Right forelimb (tissue), 1 donor: Measurements from ENCODE around the gene DMXL2.
"Not testable (repeated sequence)": the region's sequence is repeated elsewhere in the genome, so short reads cannot be mapped to it uniquely, and the experiment has no call there.

ENCODE experiments used
- DNase-seq: peaks from one replicate; pipeline ENCODE4 v3.0.0-alpha.2; 2018

DMXL2 gene

DNA sequence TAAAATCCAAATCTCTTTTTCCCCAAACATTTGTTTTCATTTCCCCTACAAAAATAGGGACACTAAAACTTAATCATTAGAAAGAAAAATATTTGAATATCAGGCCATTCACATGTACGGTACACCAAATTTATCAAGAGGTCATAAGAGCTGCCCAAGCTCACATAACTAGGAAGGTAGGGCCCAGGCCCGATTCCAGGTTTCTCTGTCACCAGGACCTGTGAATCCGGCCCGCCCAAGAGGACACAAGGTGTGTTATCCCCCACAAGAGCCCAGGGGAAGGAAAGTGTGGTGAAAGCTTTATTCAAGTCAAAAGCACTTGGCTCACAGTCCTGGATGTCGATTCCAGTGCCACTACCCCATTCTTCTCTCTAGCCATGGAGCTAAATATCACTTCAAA is 130.6 kb downstream of the DMXL2 start:
- DNase-seq: no peak

DNA sequence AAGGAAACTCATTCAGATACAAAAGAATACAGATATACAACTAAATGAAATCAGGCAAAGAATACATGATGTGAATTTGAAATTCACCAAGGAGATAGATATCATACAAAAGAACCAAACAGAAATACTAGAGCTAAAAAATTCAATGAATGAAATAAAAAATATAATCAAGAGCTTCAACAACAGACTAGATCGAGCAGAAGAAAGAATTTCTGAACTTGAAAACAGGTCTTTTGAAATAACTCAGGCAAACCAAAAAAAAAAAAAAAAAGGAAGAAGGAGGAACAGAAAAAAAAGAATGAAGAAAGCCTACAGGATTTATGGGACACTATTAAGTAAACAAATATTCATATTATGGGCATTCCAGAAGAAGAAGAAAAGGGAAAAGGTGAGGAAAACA is 137.8 kb downstream of the DMXL2 start:
- no peak for DNase-seq

DNA sequence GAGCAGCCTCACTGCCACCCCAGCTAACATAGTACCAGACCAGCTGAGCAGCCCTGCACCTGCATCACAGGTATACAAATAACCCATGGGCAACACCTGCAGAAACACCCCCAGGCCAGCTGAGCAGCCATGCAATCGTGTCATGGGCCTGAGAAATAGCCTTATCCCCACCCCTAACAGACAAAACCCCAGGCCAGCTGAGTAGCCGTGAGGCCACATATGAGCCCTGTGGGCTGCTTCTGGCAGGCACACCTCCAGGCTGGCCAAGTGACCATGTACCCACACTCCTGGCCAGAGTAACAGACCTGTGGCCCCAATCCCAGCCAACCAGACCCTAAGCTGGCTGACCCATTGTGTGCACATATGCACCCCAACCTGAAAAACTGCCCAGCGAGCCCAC is 138.6 kb downstream of the DMXL2 start:
- no peak for DNase-seq

DNA sequence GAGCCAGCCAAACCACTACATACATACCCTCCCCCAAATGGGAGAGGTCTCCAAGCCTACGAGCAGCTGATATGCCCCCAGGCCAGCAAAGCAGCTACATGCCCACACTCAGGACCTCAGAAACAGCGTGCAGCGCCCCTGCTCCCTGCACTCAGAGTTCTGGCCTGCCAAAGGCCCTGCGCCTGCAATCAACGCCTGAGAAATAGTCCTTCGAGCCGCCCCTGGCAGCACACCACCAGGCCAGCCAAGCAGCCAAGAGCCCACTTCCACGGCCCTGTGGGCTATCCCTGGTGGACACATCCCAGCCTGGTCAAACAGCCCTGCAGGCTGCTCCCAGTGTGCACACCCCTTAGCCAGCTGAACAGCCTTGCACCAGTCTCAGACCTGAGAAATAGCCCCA is 139.1 kb downstream of the DMXL2 start:
- no peak for DNase-seq

DNA sequence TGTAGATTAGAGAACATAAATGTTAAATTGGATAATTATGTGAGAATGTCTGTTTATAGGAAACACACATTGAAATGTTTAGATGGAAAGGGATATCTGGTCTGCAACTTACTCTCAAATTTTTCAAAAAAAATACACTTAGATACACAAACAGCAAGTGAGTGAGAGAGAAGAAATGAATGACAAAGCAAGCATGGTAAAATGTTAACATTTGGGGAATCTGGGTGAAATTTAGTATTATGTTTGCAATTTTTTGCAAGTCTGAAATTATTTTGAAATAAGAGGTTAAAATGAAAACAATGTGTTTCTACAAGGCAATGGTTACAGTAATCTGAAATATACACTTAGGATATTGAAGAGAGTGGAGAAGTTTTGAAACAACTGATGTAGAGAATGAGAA is 146.8 kb downstream of the DMXL2 start:
- DNase-seq: no peak

DNA sequence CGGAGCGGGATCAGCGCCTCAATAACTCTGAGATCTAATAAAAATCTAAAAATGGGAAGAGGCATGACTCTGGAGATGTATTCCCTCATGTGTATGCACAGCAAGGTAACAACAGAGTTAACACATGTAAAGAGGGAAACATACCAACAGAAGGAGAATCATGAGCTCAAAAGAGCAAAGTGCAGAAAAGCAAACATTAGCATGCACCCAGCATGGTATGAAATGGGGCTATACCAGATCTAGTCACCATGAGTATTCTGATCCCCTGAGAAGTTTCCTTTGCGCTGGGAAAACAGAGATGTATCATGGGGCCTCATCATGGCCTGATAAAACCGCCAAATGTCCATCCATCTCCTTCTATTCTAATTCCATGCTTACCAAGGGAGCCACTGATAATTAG is 152.1 kb downstream of the DMXL2 start:
- DNase-seq: no peak

DNA sequence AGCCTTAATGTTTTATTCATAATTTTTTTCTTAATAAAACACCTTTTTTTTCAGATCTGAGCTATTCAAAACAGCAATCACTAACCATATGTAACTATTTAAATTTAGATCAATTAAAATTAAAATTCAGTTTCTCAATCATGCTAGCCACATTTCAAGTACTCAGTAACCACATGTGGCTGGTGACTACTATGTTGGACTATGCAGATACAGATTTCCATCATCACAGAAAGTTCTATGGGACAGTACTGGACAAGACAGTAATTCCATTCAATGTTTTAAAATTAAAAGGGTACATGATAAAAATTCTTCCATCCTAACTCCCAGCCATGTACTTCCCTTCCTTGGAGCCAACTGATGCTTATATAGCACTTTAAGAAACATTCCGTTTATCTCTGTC is 161.8 kb downstream of the DMXL2 start:
- DNase-seq: no peak

DNA sequence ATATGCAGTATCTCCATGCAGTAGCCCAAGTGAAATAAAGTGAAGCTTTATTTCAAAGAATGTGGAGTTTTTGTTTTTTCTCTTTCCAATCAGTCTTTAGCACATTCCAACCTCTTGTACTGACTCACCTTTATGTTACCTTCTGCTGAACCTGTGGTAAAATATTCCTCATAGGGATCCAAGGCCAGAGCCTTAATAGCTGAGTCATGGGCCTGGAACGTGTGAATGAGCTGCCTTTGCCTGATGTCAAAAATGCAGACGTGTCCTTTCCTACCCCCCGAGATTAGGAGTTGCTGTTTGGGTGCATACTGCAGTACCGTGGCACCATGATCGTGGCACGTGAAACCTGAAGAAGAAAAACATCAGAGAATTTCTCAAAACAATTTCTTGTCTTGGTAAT is 172.6 kb downstream of the DMXL2 start:
- no peak for DNase-seq

DNA sequence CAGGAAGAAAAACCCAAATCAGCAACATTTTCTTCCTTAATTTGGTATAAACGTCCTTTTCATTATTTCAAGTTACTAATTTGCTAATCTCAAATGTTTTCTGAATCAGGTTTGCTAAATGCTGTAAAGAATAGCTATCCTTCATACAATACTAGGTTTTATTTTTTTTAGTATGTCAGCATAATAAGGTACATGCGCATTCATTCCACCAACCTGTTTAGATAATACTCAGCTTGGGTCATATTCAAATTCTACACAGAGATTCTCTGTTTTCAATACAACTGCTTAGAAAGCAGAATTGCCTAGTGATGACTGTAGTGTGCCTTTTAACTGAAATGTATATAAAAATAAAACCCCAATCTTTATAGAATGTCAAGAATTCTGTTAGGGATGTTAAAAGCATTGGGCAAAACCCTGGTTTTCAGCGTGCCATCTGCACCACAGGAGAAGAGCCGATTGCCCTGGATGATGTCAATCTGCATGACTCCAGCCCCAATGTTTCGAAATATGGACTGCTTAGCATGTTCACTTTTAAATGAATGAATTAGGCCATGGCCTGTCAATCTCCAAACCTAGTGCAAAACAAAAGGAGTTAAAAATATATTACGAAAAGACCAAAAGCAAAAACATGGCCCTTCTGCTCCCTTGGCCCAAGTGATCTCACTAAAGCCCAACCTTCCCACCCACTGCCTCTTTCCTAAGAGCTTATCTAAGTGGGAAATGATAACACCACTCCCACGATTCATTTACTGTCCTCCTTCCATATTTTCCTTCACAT is 173.8 kb downstream of the DMXL2 start:
- no peak for DNase-seq

DNA sequence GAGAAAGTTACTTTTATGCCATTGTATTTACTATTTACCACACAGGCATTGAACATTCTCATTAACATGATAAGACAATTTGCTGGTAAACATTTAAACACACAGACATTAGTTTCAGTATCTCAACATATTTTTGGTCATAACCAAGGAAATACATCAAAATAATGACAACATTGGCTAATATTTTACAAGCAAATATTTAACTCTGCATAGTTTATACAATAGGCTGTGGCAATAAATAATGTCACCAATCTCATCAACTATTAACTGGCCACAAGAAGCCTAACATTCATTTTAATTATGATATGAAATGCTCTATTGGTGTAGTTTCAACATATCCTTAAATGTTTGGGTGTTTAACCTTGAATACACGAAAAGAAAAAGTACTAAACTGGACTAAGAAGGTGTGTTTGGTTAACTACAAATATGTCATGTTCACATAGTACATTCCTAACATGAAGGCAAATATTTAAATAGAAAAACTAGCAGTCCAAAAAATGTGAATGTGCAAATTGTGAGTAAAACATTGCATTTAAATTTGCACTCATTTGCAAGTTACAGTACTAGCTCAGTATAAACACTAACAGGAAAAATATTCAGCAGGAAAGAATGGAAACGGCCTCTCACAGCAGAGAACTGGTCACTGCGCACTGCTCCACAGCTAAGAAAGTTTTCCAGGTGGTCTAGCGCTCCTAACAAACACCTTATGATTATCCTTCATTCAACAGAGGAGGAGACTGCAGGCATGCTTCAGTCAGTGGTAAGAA is 174.5 kb downstream of the DMXL2 start:
- no peak for DNase-seq

DNA sequence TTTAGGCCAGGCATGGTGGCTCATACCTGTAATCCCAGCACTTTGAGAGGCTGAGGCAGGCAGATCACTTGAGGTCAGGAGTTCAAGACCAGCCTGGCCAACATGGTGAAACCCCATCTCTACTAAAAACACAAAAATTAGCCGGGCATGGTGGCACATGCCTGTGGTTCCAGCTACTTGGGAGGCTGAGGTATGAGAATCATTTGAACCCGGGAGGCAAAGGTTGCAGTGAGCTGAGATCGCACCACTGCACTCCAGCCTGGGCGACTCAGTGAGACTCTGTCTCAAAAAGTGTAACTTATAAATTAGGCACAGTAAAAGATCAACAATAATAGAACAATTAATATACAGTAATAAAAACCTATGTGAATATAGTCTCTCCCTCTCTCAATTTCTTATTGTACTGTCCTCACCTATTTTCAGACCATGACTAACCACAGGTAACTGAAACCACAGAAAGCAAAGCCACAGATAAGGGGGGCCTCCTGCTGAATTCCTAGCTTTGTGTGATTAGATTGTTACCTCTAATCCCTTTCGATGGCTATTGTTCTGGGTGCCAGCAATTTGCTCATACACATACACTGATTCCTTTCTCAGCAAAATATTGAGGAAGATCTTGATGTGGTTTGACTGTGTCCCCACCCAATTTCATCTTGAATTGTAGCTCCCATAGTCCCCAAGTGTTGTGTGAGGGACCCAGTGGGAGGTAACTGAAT is 176.4 kb downstream of the DMXL2 start:
- DNase-seq: not testable (repeated sequence)

DNA sequence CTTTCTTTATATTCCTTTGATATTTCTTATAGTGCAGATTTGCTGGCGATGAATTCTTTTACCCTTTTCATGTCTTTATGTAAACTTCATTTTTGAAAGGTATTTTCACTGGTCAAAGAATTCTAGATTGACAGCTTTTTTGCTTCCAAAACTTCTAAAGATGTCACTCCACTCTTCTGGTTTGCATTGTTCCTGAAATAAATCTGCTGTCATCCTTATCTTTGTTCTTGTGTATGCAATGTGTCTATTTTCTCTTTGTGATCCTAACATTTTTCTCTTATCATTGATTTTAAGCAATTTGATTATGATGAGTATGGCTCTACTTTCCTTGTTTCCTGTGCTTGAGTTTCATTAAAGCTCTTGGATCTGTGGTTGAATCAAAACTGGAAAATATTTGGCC is 177.8 kb downstream of the DMXL2 start:
- DNase-seq: no peak

DNA sequence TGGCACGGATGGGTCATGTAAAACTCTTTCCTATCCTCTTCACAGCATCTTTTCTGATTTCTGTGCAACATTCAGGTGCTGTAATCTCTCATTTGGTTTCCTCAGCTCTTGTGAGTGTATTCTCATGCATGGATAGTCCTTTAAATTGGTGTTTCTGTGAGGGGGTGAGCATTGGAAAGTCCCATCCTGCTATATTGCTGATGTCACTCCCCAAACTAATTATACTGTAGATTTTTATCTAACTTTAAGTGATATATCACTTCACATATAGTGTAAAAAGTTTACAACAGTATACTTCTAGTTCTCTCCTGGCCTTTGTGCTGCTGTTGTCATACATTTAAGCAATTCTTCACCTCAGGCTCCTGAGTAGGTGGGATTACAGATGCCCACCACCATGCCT is 178.5 kb downstream of the DMXL2 start:
- no peak for DNase-seq

DNA sequence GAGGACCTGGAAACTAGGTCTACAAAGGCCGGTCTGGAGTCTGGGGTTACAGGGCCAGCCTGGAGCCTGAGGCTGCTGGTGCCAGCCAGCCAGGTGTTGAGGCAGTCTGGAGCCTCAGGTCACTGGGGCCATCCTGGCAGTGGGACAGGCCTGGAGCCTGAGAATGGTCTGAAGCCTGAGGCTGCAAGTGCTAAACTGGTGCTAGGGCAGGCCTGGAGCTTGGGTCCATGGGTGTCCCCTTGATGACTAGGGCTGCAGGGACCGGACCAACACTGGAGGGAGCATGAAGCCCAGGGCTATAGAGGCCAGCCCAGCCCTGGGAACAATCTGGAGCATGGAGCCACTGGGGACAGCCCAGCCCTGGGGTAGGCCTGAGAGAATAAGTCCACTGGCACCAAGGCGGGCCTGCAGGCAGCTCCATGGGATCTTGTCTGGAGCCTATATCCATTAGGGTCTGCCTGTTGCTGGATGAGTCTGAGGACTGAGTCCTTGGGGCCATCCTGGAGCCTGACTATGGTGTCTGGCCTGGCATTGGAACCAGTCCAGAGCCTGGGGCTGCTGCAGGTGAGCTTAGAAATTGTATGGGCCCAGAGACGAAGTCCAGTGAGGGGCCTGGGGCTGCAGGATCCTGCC is 179.2 kb downstream of the DMXL2 start:
- no peak for DNase-seq

DNA sequence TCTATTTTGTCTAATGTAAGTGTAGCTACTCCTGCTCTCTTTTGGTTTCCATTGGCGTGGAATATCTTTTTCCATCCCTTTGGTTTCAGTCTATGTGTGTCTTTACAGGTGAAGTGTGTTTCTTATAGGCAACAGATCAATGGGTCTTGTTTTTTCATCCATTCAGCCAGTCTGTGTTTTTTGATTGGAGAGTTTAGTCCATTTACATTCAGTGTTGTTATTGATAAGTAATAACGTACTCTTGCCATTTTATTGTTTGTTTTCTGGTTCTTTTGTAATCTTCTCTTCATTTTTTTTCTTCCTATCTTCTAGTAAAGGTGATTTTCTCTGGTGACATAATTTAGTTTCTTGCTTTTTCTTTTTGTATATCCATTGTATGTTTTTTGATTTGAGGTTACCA is 184.0 kb downstream of the DMXL2 start:
- no peak for DNase-seq

DNA sequence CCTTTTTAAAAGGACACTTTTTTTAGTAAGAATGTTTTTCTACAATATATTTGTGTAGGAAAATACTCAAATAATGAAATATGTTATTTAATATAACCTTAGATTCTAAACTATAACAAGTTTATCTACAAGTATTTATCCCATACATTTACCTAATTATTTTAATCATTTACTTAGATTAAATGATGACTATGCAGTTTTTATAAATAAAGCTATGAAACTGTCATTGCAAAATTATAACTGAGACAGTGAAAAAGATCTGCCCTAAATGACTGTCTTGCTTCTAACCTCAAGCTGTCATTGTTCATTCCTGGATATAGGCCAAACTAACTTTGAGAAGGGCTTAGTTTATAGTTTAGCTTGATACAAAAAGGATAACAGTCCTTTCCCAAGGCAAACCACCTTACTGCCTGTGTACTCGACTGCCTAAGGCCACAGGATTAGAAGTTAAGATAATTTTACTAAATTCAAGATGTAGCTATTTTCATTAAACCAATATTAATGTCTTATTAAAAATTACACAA is 197.0 kb downstream of the DMXL2 start:
- DNase-seq: no peak

DNA sequence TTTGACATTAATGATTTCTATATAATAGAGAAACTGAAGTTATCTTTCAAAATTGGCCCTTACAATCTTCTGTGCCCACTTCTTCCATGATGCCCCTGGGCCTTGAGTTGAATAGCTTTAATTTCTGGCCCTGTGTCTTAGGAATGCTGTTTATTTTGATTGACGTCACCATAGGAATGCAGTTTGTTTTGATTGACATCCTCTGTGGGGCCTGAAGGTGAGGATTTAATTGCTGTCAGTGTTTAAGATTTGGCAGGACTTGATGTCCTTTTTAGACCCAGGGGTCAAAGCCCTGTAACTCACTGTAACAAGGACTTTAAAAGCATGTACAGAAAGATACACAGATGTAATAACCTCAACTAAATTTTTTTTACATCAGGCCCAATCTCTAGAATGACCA is 197.8 kb downstream of the DMXL2 start:
- DNase-seq: no peak

DNA sequence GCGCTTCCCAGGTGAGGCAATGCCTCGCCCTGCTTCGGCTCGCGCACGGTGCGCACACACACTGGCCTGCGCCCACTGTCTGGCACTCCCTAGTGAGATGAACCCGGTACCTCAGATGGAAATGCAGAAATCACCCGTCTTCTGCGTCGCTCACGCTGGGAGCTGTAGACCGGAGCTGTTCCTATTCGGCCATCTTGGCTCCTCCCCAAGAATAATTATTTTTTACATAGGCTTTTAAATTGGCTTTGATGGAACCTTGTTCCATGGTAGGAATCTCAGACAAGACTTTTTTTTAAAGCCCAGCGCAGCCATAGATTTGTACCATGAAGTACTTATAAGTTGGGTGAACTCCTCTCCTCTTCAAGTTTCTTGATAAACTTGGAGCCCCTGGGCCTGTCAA is 199.5 kb downstream of the DMXL2 start:
- DNase-seq: not testable (repeated sequence)

DNA sequence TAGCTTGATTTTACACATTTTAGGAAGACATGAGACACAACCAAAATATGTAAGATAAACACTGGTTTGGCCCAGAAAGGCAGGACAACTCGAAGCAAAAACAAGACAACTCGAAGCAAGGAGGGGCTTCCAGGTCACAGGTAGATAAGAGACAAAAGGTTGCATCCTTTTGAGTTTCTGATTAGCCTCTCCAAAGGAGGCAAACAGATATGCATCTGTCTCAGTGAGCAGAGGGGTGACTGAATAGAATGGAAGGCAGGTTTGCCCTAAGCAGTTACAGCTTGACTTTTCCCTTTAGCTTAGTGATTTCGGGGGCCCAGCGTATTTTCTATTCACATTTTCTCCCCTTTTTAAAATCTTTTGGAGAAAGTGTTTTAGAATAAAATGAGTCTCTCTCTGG is 206.4 kb downstream of the DMXL2 start:
- DNase-seq: no peak

DNA sequence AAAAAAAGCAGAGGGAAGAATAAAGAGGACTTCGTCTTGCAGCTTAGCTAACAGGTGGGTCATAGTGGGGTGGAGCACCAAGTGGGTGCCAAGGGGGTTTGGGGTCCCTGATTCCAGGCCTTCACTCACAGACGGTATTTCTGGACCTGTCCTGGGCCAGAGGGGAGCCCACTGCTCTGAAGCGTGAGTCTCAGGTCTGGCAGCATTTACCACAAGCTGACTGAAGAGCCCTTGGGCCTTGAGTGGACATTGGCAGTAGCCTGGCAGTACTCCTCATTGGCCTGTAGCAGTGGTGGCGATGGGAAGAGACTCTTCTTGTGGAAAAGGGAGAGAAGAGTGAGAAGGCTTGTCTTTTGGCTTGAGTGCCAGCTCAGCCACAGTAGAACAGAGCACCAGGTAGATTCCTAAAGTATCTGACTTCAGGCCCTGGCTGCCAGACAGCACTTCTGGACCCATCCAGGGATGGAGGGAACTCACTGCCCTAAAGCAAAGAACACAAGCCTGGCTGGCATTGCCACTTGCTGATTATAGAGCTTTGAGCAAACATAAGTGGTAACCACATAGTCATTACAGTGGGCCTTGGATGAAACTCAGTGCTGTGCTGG is 208.2 kb downstream of the DMXL2 start:
- no peak for DNase-seq

DNA sequence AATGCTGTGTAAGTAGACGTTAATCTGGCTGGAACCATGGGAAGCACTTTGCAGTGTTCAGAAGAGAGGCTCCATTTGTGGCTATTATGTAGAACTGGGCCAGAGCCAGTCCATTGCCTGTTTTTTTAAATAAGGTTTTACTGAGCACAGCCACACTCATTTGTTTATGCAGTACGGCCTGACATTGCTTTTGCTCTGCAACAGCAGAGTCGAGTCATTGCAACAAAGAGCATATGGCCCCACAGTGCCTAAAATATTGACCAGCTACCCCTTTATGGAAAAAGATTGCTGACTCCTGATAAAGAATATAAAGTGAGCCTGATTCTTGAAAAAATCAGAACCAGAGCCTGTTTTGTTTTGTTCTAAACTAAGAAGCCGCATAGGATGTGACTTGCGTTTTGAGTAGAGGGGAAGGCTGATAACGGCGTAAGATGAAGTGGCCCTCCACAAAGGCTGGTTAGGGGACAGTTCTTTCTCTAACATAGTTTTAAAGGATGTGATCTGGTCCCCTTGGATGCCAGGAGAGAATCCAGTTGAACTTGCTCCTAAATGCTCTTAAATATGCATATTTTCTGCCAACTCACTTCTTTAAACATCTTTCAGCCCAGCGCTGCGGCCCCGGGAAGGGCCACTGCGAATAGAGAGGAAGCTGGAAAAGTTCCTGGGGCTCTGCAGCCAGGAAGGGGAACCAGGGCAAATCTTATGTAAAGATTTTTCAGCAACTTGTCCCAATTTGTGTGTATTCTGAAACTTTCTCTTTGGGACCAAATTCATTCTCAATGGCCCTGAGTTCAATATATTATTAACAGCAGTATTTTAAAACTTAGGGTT is 216.7 kb downstream of the DMXL2 start:
- DNase-seq: no peak
